Measurements from ENCODE around the gene TRAPPC11. TPM values are rescaled to one million over a fixed set of nuclear protein-coding genes. Genes with fewer than 3 reads are reported as not detected.
"Not testable (repeated sequence)": the region's sequence is repeated elsewhere in the genome, so short reads cannot be mapped to it uniquely, and the experiment has no call there.

Gene TRAPPC11
- total RNA-seq, 1 donor from 2014 or later = 38.2 TPM

GRCh38 chr4:183722731-183723560 is 63.9 kb downstream of the TRAPPC11 start:
- H3K4me3 Mint-ChIP-seq = peak overlapping the region; percentile 75
- peaks cover 11% of the 10 kb centered on the region for H3K4me1 Mint-ChIP-seq
- no peaks in the 10 kb centered on the region for H3K36me3 Mint-ChIP-seq (ENCODE audit: low read depth)
- DNase-seq (ENCODE audit: low read depth, low spot score) = peak; percentile 60
- no peak overlapping the region for H3K27ac Mint-ChIP-seq (ENCODE audit: unreplicated experiment)
- H3K9me3 Mint-ChIP-seq = no peaks in the 10 kb centered on the region
- TF ChIP-seq CTCF (conservative IDR thresholded peaks at IDR 0.05) = peak; percentile 28
- peaks cover 4% of the 10 kb centered on the region for H3K27me3 Mint-ChIP-seq (ENCODE audit: low read depth)

DNA sequence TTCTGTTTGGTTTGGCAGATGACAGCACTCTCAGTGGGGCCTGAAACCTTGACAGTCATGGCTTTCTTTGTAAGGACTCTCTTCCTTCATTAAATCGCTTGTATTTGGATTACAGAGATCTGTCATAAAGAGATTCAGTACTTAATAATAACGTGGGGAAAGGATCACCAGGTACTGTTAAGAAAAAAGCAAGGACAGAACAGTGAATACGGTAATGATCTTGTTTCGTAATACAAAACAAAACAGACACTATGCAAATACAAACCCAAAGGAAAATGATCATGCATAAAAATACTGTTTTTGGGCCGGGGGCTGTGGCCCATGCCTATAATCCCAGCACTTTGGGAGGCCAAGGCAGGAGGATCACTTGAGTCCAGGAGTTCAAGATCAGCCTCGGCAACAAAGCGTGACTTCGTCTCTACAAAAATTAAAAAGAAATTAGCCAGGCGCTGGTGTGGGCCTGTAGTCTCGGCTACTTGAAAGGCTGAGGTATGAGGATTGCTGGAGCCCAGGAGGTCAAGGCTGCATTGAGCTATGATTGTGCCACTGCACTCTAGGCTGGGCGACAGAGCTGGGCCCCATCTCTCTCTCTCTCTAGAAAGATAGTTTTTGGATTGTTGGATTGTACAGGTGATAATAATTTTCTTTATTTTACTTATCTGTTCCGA is 64.6 kb downstream of the TRAPPC11 start:
- no peak for TF ChIP-seq CTCF (conservative IDR thresholded peaks at IDR 0.05)
- Mint-ChIP-seq H3K36me3 (ENCODE audit: low read depth) (no peaks in the 10 kb centered on the region), H3K4me1 (peaks cover 11% of the 10 kb centered on the region)

GRCh38 chr4:183725585-183725984 is 66.5 kb downstream of the TRAPPC11 start:
- not testable (repeated sequence) for H3K27me3 Mint-ChIP-seq (ENCODE audit: low read depth); H3K27ac Mint-ChIP-seq (ENCODE audit: unreplicated experiment); H3K36me3 Mint-ChIP-seq (ENCODE audit: low read depth); DNase-seq (ENCODE audit: low read depth, low spot score); H3K4me3 Mint-ChIP-seq; H3K9me3 Mint-ChIP-seq
- peaks cover 11% of the 10 kb centered on the region for H3K4me1 Mint-ChIP-seq

More for the DNA sequence above, 64.6 kb downstream of the TRAPPC11 start:
- Mint-ChIP-seq H3K9me3 (no peaks in the 10 kb centered on the region), H3K27ac (ENCODE audit: unreplicated experiment) (no peak overlapping the region), H3K27me3 (ENCODE audit: low read depth) (peaks cover 4% of the 10 kb centered on the region), H3K4me3 (peak overlapping the region; percentile 75)
- DNase-seq (ENCODE audit: low read depth, low spot score) = no peak

DNA sequence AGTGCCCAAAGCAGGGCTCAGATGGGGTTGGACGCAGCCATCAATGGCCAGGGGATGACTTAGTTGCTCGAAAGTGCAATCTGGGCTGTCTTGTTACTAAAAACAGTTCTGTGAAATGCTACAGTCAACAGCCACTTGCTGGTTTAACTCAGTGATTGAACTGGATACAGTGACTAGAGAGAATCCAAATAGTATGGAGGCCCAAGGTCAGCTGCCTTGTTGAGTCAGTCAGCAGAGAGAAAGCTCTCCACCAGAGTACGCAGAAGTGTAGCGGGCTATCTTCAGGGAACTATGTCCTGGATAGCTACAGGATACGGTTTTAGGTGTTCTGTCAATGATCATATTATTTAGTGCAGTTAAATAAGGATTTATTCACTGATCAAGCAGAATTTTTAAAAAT is 68.4 kb downstream of the TRAPPC11 start:
- DNase-seq (ENCODE audit: low read depth, low spot score) = no peak
- Mint-ChIP-seq H3K4me3 (no peak overlapping the region), H3K36me3 (ENCODE audit: low read depth) (no peaks in the 10 kb centered on the region), H3K27ac (ENCODE audit: unreplicated experiment) (no peak overlapping the region), H3K9me3 (no peaks in the 10 kb centered on the region), H3K27me3 (ENCODE audit: low read depth) (peaks cover 4% of the 10 kb centered on the region), H3K4me1 (peaks cover 6% of the 10 kb centered on the region)
- no peak for TF ChIP-seq CTCF (conservative IDR thresholded peaks at IDR 0.05)

GRCh38 chr4:183728223-183729068 is 69.4 kb downstream of the TRAPPC11 start:
- DNase-seq (ENCODE audit: low read depth, low spot score) = no peak
- Mint-ChIP-seq H3K9me3 (no peaks in the 10 kb centered on the region), H3K27ac (ENCODE audit: unreplicated experiment) (no peak overlapping the region), H3K27me3 (ENCODE audit: low read depth) (peaks cover 2% of the 10 kb centered on the region), H3K4me1 (peaks cover 3% of the 10 kb centered on the region), H3K4me3 (no peak overlapping the region), H3K36me3 (ENCODE audit: low read depth) (no peaks in the 10 kb centered on the region)
- no peak for TF ChIP-seq CTCF (conservative IDR thresholded peaks at IDR 0.05)
